DMS53 (cell line): ENCODE measurements around the gene SSH2.

Source experiments
- DNase-seq: peaks from one replicate; lab custom pipeline; 2025; lab: John Stamatoyannopoulos, UW

Gene SSH2

DNA sequence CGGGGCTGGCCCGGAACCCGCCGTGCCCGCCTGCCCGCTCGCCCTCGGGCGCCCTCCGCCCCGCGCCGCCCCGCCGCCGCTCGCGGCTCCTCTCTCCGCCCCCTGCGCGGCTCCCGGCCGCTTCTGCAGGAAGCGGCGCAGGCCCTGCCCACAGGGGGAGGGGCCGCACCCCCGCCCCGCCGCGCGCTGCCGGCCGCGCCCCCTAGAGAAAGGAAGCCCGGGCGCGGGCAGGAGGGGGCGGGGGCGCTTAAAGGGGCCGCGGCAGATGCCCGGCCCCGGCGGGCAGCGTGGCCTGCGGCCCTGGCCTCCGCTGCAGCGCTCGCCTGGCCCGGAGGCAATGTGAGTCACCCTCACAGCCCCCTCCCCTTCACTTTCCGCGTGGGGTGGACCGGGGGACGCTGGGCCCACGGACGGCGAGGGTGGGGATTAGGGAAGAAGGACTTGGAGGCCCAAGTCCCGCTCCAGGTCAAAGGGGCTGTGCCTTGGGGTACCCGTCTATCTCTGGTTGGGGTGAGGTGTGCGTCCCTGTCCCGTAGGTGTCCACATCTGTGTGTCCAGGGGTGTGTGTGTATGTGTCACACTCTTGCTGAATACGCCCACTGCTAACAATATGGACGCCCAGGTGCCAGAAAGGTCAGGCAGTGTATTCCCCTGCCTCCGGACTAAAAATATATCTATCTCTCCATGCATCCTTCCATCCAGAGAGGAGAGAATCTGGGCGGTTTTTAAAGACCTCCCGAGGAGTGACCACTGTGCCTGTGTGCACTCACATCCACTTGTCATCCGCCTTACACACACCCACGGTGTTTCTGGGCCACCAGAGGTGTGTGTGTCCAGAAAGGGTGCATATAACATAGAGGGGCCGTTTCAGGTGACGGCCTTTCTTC, 340.3 kb downstream of the SSH2 start, which contains the start of gene GIT1:
TSS of gene GIT1 (minus strand) at position 125 of the 887 bp plus-strand sequence. CDS start 270 bp downstream, outside the sequence.
- DNase-seq, result peak; percentile 91

- DNase-seq, result peak; percentile 68
These were observed 341.2 kb downstream of the SSH2 start for GRCh38 chr17:29588562-29589411.

- DNase-seq, result no peak
These were observed 341.9 kb downstream of the SSH2 start for GRCh38 chr17:29588017-29588561.

DNA sequence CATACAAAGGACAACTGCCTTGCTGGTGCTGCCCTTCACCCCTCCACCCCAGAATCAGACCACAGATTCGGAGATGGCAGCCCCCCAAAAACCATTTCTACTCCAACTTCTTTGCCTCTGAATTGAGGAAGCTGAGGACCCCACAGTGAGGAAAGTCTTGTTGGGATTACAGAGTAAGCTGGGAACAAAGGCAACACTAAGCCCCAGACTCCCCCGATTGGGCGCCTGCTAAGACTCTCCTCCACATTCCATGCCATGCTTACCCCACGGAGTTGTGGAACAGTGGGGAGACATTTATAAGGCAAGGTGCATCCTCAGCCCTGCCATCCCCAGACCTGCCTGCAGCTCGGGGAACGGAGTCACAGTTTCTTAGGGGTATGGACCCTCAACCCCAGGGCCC, 342.4 kb downstream of the SSH2 start:
- no peak for DNase-seq

DNA sequence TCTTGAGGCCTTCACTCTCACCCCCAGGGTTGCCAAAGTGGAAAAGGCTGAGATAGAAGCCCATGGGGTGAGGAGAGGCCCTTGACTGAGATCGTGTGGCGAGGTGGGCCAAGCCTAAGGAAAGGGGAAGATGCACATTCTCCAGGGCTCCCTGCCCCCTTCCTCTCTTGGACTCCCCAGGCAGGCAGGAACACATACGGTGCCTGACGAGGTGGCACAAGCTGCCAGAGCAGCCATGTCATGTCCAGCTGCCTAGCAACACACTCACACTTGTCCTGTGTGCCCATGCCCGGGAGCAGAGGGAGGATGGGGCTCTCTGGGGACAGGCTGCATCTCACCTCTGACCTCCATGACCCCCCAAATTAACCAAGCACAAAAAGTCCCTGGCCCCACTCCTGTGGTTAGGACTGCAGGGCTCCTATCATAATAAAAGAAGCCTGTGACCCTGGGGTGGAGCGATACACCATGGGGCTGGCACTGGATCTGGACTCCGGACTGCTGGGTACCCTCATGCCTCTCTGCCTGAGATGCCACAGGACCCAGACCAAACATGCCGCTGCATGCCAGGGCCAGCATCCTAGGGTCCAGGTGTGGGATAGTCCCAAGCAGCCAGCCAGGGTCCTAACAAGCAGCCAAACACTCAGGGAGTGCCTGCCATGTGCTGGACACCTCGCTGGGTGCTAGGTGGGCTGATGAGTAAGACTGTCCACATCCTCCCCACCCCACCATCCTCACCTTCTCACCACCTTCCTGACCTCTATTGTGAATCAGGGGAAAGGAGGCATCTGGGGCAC, 343.2 kb downstream of the SSH2 start:
- no peak for DNase-seq

- DNase-seq, result no peak
These were observed 344.8 kb downstream of the SSH2 start for GRCh38 chr17:29585080-29585751.

GRCh38 chr17:29584452-29585079, 345.5 kb downstream of the SSH2 start:
- DNase-seq, result no peak

DNA sequence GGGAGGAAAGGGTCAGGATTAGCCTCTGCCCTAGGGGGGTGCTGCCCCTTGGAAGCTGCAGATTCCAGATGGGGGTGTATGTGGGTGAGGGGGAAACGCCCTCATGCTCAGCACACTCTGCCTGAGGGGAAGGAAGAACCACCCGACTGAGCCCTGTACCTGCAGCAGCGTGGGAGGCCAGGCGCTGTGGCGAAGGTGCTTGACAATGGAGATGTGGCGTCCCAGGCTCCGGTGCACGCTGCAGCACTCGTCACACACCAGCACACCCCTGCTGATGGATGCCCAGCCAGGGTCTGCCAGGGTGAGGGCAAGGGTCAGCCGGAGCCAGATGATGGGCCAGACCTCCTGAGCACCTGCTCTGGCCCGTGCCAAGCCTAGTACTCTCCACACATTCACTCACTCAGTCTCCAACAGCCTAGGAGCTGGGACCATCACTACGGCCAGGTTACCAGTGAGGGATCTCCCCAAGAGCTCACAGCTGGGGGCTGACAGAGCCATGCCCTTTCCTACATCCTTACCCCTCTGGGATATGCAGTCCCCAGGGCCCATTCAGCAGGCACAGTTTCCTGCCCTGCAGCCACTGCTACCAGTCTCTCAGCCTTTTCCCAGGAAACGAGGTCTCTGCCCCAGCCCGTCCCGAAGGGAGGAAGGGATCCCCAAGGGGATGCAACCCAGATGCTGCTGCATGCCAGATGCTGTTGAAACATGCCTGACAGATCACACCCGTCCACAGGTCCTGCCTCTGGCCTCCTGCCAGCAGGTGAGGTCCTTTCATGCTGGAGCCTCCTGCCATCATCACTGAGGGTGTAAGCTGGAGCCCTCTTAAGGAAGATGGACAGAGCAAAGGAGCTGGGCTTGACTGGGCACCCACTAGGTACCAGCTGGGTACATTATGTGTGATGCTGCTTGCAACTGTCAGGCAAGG, 346.4 kb downstream of the SSH2 start:
- DNase-seq, result no peak

DNA sequence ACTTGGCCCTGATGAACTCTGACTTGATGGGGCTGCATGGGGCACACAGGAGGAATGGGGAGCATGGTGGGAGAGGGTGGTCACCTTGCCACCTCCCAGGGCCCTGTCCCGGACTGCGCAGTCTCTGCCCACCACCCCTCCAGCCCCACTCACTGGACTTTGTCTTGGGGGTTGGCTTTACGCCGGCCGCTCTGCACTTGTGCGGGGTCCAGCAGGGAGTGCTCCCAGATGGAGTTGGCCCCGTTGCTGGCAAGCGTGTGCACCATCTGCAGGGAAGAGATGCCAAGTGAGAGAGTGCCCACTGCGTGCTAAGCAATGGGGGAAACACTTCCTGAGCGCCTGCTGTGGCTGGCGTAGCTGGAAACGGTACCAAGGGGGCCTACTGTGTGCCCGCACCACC, 347.3 kb downstream of the SSH2 start:
- no peak for DNase-seq

- DNase-seq, result no peak
These were observed 347.7 kb downstream of the SSH2 start for GRCh38 chr17:29582254-29582765.

- peak; percentile 29 for DNase-seq
These were observed 348.3 kb downstream of the SSH2 start for GRCh38 chr17:29581583-29582253.

GRCh38 chr17:29579866-29580771, 349.9 kb downstream of the SSH2 start:
- peak; percentile 90 for DNase-seq

GRCh38 chr17:29578626-29579485, 351.2 kb downstream of the SSH2 start:
- no peak for DNase-seq

- DNase-seq, result no peak
These were observed 352.4 kb downstream of the SSH2 start for GRCh38 chr17:29577385-29578211.

- DNase-seq, result no peak
These were observed 353.0 kb downstream of the SSH2 start for GRCh38 chr17:29577001-29577370.
